B cell (primary cell): ENCODE measurements around the gene ZDHHC15. TPM values are rescaled to one million over a fixed set of nuclear protein-coding genes. Genes with fewer than 3 reads are reported as not detected.
"Not testable (repeated sequence)": the region's sequence is repeated elsewhere in the genome, so short reads cannot be mapped to it uniquely, and the experiment has no call there.

Experiments used
- ATAC-seq: fragments of 200-7000 bp; cut with Tn5 transposase; one replicate; pipeline ENCODE4 v1.10.0; 2021; ENCODE audit warnings: low read depth, mild to moderate bottlenecking, moderate number of reproducible peaks, moderate library complexity
- CTCF ChIA-PET: fragments of 350-600 bp; sonication (Branson Sonifier 250); formaldehyde crosslinking; loops from one replicate; lab custom pipeline; 2021; ENCODE audit warnings: antibody characterized with exemption, inconsistent platforms; lab: Charles Lee
- POLR2A ChIA-PET: fragments of 350-600 bp; sonication (Branson Sonifier 250); formaldehyde crosslinking; loops from one replicate; lab custom pipeline; 2021; ENCODE audit warnings: antibody characterized with exemption; lab: Charles Lee
- DNase-seq: peaks from one replicate; pipeline ENCODE4 v3.0.0; 2013
- H2AFZ ChIP-seq: 2 replicates; pipeline ENCODE4 v1.6.1; 2012; ENCODE audit warnings: mild to moderate bottlenecking, low read depth, low read length; ENCODE audit not compliant: insufficient read depth, poor library complexity, severe bottlenecking
- H3K27ac ChIP-seq, 2 donors: 1 replicate in 1 of 2; 2 replicates in 1 of 2; pipeline ENCODE4 v1.5.1; 2012 to 2013; ENCODE audit warnings: low read length in 2 of 2, mild to moderate bottlenecking in 2 of 2, moderate library complexity in 1 of 2
- H3K27me3 ChIP-seq, 4 experiments: fragments of 200-600 bp in 1 of 4; sonication (generic) in 1 of 4; replicated peaks in 1 of 4; 1 replicate in 2 of 4; 2 replicates in 2 of 4; pipeline versions ENCODE4 v1.6.1 to v1.7.0; 2013 to 2016; ENCODE audit warnings: low read length in 3 of 4, mild to moderate bottlenecking in 2 of 4, mixed read lengths in 1 of 4, moderate library complexity in 1 of 4; ENCODE audit not compliant: insufficient read depth in 4 of 4, control insufficient read depth in 3 of 4; ENCODE audit errors: control extremely low read depth in 1 of 4
- H3K36me3 ChIP-seq, 2 experiments: replicated peaks in 1 of 2; 1 replicate in 1 of 2; 2 replicates in 1 of 2; pipeline versions ENCODE4 v1.6.1 to v1.7.1; 2013; ENCODE audit warnings: low read length in 1 of 2; ENCODE audit not compliant: insufficient read depth in 2 of 2, control insufficient read depth in 1 of 2; ENCODE audit errors: control extremely low read depth in 1 of 2, extremely low read depth in 1 of 2
- H3K4me1 ChIP-seq, 2 donors: fragments of 200-600 bp in 1 of 2; sonication (generic) in 1 of 2; 1 replicate in 1 of 2; 2 replicates in 1 of 2; pipeline versions ENCODE4 v1.5.1 to v1.6.1; 2013 to 2017; ENCODE audit warnings: low read length in 2 of 2; ENCODE audit not compliant: control insufficient read depth in 2 of 2, insufficient read depth in 2 of 2
- H3K4me2 ChIP-seq: replicated peaks from 2 replicates; pipeline ENCODE3; 2012; ENCODE audit warnings: mild to moderate bottlenecking, low read depth, low read length; ENCODE audit not compliant: poor library complexity, severe bottlenecking
- H3K4me3 ChIP-seq, 5 experiments: fragments of 200-600 bp in 1 of 5; sonication (generic) in 1 of 5; 1 replicate in 3 of 5; 2 replicates in 2 of 5; pipeline versions ENCODE4 v1.5.1 to v1.7.0; 2011 to 2016; ENCODE audit warnings: low read length in 4 of 5, mild to moderate bottlenecking in 4 of 5, low read depth in 2 of 5, control low read depth in 1 of 5, moderate library complexity in 1 of 5; ENCODE audit not compliant: insufficient read depth in 1 of 5; ENCODE audit errors: control extremely low read depth in 1 of 5, extremely low read depth in 1 of 5
- H3K79me2 ChIP-seq: fragments of 200-600 bp; sonication (generic); one replicate; pipeline ENCODE4 v1.6.0; 2016; ENCODE audit warnings: low read length; ENCODE audit not compliant: control insufficient read depth, insufficient read depth
- H3K9ac ChIP-seq: fragments of 200-600 bp; sonication (generic); 2 replicates; pipeline ENCODE4 v1.6.1; 2017; ENCODE audit warnings: mild to moderate bottlenecking, low read length, moderate library complexity
- H3K9me3 ChIP-seq, 3 donors: one replicate each; pipeline versions ENCODE4 v1.6.1 to v1.7.1; 2013; ENCODE audit warnings: low read length in 2 of 3; ENCODE audit not compliant: control insufficient read depth in 2 of 3, insufficient read depth in 1 of 3; ENCODE audit errors: control extremely low read depth in 1 of 3
- H4K20me1 ChIP-seq: 2 replicates; pipeline ENCODE4 v1.6.0; 2012; ENCODE audit warnings: mild to moderate bottlenecking, low read length; ENCODE audit not compliant: insufficient read depth, control insufficient read depth, poor library complexity, severe bottlenecking
- H3K27ac Mint-ChIP-seq: one replicate; pipeline ENCODE4 v1.8.0; 2021; ENCODE audit warnings: mixed read lengths
- H3K27me3 Mint-ChIP-seq: one replicate; pipeline ENCODE4 v1.8.0; 2021; ENCODE audit warnings: mixed read lengths
- H3K4me1 Mint-ChIP-seq: one replicate; pipeline ENCODE4 v1.8.0; 2021; ENCODE audit warnings: mixed read lengths
- H3K4me3 Mint-ChIP-seq: one replicate; pipeline ENCODE4 v1.8.0; 2021; ENCODE audit warnings: mixed read lengths
- H3K9me3 Mint-ChIP-seq: one replicate; pipeline ENCODE4 v1.8.0; 2022; ENCODE audit warnings: mixed read lengths; ENCODE audit not compliant: insufficient read depth
- CTCF ChIP-seq: fragments of 200-600 bp; IDR thresholded peaks from one replicate; pipeline ENCODE4 v1.8.0; 2022; ENCODE audit warnings: antibody characterized with exemption, mild to moderate bottlenecking
- EZH2 ChIP-seq: IDR thresholded peaks from 2 replicates; pipeline ENCODE4 v1.6.1; 2012; ENCODE audit warnings: borderline replicate concordance, low read depth, mild to moderate bottlenecking, moderate library complexity, low read length; ENCODE audit not compliant: insufficient read depth, poor library complexity, severe bottlenecking
- WGBS: methylation state at CpG from one replicate; pipeline ENCODE4 v1.1.5; 2013; ENCODE audit warnings: missing lambda C conversion rate; ENCODE audit not compliant: insufficient coverage; 5-methylcytosine and 5-hydroxymethylcytosine counted together
- intact Hi-C: fragments of 100-400 bp; cut with micrococcal nuclease; formaldehyde crosslinking; loops from one replicate; pipeline ENCODE4 v1.10.0; 2022
- polyA plus RNA-seq: library from polyadenylated mRNA; depleted of rRNA; stranded (reverse); fragments of >200 nt; gene quantifications from 2 replicates; pipeline ENCODE4 v1.2.3, GENCODE V29; 2012
- total RNA-seq, 2 donors: library from RNA; stranded (reverse); fragments of 120-200 nt in 1 of 2; gene quantifications; 1 replicate in 1 of 2; 2 replicates in 1 of 2; pipeline versions ENCODE4 v1.2.3 to v1.2.4, GENCODE V29; 2013 to 2022

ZDHHC15 gene
- total and polyA plus RNA-seq, 2 donors (not counting 1 experiment from before 2014, with no cell fraction given) = 0.03 TPM; not detected in 1

GRCh38 chrX:75365243-75365975, 157.4 kb downstream of the ZDHHC15 start:
- Histone ChIP-seq H4K20me1 (no peaks in the 10 kb centered on the region), H3K79me2 (no peaks in the 10 kb centered on the region), H2AFZ (no peak overlapping the region), H3K9ac (no peak overlapping the region), H3K27ac (no peak overlapping the region), H3K36me3 (no peaks in the 10 kb centered on the region), H3K4me1 (no peaks in the 10 kb centered on the region), H3K4me2 (no peak overlapping the region), H3K4me3 (no peak overlapping the region), H3K9me3 (peaks cover 0 to 4% (median 0%) of the 10 kb centered on the region in 3 donors), H3K27me3 (no peaks in the 10 kb centered on the region)
- no peak for ATAC-seq
- Mint-ChIP-seq H3K27me3 (no peaks in the 10 kb centered on the region), H3K4me1 (no peaks in the 10 kb centered on the region), H3K27ac (no peak overlapping the region), H3K9me3 (peaks cover 2% of the 10 kb centered on the region), H3K4me3 (no peak overlapping the region)
- no peak for TF ChIP-seq EZH2
- TF ChIP-seq CTCF = no peak
- intact Hi-C loops = no loop called here
- DNase-seq = no peak
- POLR2A ChIA-PET = no interaction called here
- WGBS = no CpG with 5 or more reads among the region's 1 CpG
- CTCF ChIA-PET = no interaction called here

GRCh38 chrX:75361788-75362187, 161.0 kb downstream of the ZDHHC15 start:
- no peak overlapping the region for H3K27ac ChIP-seq
- no peak for TF ChIP-seq EZH2
- no peaks in the 10 kb centered on the region for H3K27me3 Mint-ChIP-seq
- ChIA-PET POLR2A (no interaction called here), CTCF (no interaction called here)
- DNase-seq (no peak), ATAC-seq (no peak)
- H3K36me3 ChIP-seq = no peaks in the 10 kb centered on the region
- peaks cover 2% of the 10 kb centered on the region for H3K9me3 Mint-ChIP-seq
- H4K20me1 ChIP-seq = no peaks in the 10 kb centered on the region
- H2AFZ ChIP-seq = no peak overlapping the region
- no peak overlapping the region for H3K4me3 Mint-ChIP-seq
- no peak overlapping the region for H3K4me3 ChIP-seq
- no peaks in the 10 kb centered on the region for H3K79me2 ChIP-seq
- H3K4me2 ChIP-seq = no peak overlapping the region
- H3K4me1 Mint-ChIP-seq = no peaks in the 10 kb centered on the region
- no peaks in the 10 kb centered on the region for H3K4me1 ChIP-seq
- H3K27me3 ChIP-seq = no peaks in the 10 kb centered on the region
- H3K9ac ChIP-seq = no peak overlapping the region
- H3K9me3 ChIP-seq = peaks cover 0 to 4% (median 0%) of the 10 kb centered on the region in 3 donors
- H3K27ac Mint-ChIP-seq = no peak overlapping the region
- intact Hi-C loops = no loop called here

GRCh38 chrX:75348601-75349000, 174.2 kb downstream of the ZDHHC15 start:
- DNase-seq, H3K4me3 Mint-ChIP-seq, H3K27me3 ChIP-seq, H3K9ac ChIP-seq, H4K20me1 ChIP-seq, ATAC-seq, H3K27me3 Mint-ChIP-seq, H3K4me2 ChIP-seq, intact Hi-C loops, H2AFZ ChIP-seq, H3K9me3 ChIP-seq, POLR2A ChIA-PET, H3K27ac ChIP-seq, H3K79me2 ChIP-seq, H3K4me1 ChIP-seq, H3K9me3 Mint-ChIP-seq, CTCF ChIA-PET, H3K27ac Mint-ChIP-seq, H3K4me1 Mint-ChIP-seq, H3K4me3 ChIP-seq, H3K36me3 ChIP-seq: not testable (repeated sequence)
